ENCODE measurements around the gene CORO7.

CORO7 gene

DNA sequence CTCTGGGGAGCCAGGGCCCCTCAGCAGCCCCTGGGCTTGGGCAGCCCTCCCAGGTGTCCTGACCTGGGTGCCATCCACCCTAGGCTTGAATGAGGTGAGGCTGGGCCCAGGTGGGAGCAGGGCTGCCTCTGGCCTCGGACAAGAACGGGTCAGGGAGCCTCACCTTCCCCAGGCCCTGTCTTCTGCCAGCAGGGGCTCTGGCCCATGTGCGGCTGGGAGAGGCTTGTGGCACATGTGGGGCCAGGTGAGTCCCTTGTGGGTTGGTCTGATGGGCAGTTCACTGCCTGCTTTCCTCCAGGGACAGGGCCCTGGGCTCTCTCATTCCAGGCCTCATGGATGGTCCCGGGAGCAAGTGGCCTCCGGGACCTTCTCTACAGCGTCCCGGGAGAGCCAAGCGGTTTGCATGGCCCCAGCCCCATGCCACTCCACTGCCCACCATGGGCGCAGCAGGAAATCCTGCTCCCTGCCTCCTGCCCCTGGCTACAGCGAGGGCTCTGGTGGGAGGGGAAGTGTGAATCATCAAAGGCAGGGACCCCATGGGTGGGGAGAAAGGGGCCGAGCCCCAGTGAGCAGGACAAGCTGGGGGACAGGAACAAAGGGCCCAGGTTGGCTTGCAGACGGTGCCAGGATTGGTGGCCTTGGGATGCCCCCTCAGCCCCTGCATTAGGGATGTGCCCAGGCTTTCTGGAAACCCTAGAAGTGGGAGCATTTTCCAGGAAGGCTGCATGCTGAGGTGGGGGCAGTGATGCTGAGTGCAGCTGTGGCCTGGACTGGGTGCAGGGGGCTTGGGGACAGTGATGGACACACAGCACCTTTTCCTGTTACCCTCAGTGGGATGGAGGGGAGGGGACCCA lies 32.6 kb downstream of the CORO7 start:
- no peak for DNase-seq

DNA sequence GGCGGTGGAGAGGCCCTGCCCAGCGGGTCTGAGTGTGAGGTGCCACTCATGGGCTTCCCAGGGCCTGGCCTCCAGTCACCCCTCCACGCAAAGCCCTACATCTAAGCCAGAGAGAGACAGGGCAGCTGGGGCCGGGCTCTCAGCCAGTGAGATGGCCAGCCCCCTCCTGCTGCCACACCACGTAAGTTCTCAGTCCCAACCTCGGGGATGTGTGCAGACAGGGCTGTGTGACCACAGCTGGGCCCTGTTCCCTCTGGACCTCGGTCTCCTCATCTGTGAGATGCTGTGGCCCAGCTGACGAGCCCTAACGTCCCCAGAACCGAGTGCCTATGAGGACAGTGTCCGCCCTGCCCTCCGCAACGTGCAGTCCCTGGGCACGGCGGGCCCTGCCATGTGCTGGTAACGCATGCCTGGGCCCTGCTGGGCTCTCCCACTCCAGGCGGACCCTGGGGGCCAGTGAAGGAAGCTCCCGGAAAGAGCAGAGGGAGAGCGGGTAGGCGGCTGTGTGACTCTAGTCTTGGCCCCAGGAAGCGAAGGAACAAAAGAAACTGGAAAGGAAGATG lies 33.5 kb downstream of the CORO7 start:
- no peak for DNase-seq

DNA sequence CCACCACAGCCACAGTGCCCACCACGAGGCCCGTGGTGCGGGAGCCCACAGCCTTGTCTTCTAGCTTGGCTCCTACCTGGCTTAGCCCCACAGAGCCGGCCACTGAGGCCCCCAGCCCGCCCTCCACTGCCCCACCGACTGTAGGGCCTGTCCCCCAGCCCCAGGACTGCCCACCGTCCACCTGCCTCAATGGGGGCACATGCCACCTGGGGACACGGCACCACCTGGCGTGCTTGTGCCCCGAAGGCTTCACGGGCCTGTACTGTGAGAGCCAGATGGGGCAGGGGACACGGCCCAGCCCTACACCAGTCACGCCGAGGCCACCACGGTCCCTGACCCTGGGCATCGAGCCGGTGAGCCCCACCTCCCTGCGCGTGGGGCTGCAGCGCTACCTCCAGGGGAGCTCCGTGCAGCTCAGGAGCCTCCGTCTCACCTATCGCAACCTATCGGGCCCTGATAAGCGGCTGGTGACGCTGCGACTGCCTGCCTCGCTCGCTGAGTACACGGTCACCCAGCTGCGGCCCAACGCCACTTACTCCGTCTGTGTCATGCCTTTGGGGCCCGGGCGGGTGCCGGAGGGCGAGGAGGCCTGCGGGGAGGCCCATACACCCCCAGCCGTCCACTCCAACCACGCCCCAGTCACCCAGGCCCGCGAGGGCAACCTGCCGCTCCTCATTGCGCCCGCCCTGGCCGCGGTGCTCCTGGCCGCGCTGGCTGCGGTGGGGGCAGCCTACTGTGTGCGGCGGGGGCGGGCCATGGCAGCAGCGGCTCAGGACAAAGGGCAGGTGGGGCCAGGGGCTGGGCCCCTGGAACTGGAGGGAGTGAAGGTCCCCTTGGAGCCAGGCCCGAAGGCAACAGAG lies 34.2 kb downstream of the CORO7 start:
- no peak for DNase-seq

DNA sequence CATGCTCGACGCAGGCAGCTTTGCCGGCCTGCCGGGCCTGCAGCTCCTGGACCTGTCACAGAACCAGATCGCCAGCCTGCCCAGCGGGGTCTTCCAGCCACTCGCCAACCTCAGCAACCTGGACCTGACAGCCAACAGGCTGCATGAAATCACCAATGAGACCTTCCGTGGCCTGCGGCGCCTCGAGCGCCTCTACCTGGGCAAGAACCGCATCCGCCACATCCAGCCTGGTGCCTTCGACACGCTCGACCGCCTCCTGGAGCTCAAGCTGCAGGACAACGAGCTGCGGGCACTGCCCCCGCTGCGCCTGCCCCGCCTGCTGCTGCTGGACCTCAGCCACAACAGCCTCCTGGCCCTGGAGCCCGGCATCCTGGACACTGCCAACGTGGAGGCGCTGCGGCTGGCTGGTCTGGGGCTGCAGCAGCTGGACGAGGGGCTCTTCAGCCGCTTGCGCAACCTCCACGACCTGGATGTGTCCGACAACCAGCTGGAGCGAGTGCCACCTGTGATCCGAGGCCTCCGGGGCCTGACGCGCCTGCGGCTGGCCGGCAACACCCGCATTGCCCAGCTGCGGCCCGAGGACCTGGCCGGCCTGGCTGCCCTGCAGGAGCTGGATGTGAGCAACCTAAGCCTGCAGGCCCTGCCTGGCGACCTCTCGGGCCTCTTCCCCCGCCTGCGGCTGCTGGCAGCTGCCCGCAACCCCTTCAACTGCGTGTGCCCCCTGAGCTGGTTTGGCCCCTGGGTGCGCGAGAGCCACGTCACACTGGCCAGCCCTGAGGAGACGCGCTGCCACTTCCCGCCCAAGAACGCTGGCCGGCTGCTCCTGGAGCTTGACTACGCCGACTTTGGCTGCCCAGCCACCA lies 35.1 kb downstream of the CORO7 start:
- no peak for DNase-seq

DNA sequence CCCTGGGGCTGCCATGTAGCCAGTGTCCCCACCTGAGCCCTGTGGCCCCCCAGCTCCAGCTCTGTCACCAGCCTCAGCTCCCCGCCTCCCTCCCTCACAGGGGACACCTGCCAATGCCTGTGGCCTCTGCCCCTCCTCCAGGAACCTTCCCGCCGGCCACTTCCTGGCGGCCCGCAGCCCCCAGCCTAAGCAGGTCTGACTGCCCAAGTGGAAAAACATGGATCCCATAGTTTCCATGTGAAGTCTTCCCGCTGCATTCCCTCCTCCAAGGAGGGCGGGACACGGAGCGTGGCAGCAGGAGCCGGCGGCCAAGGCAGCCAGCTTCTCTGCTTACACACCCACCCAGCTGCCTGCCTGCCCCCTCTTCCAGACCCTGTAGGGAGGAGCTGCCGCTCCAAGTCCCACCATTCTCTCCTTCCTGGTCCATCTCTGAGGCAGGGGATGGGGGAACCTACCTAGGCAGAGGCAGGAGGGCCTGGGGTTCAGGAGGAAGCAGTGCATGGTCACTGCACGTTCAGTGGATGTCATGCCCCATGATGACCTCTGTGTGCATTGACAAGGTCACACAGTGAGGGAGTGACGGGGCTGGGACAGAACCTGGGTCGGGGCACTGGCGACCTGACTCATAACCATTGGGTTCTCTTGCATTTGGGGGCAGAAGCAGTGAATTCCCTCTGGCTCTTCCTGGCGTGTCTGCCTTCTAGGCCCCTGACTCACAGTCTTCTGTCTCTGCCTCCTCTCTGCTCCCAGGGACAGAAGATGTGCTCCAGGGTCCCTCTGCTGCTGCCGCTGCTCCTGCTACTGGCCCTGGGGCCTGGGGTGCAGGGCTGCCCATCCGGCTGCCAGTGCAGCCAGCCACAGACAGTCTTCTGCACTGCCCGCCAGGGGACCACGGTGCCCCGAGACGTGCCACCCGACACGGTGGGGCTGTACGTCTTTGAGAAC lies 36.0 kb downstream of the CORO7 start:
- DNase-seq = no peak

DNA sequence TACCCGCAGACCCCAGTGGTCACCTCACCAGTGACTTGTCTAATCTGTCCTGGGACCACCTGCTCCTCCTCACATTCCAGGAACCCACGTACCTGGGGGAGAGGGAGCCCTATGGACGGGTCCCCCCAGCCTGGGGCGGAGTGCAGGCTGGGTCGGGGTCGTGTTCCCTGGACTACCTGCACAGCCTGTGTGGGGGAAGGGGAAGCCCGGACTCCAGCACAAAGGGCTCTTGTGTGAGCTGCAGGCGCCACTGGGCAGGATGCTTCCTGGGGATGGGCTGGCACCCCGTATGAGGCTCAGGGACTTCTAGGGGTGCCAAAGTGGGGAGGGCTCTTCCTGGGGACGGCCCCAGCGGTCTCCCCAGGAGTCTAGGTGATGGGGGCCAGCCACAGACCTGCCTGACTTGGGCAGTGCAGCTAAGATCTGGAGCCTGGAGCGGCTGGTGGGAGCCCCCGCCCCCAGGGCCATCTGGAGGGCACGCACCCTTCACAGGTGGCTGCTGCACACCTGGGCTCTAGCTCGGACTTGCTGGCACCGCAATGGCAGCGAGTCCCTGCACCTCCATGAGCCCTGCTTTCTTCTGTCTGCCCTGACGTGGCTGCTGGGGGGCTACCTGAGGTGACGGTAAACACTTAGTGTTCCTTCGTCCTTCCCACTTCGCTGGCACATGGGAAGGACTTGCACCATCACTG lies 37.3 kb downstream of the CORO7 start:
- DNase-seq = no peak

DNA sequence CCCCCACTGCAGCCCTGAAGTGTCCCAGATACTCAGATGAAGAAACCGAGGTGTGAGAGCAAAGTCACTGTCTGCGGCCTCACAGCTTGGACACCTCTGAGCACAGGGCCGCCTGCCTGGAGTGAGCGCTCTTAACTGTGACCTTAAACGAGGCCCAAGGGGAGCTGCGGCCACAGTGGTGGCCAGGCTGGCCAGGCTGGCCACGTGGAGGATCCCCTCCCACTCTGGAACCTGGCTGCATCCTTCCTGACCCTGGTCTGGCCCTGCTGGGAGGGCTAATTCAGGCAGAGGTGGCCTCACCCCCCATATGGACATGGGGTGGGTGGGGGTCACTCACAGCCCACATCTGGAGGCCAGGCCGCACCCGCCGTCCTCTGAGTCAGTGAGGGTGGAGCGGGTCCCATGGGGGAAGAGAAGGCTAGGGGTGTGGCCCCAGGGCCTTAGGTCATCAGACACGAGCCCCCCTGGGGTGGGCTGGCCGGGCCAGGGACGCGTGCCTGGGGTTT lies 38.2 kb downstream of the CORO7 start:
- no peak for DNase-seq

DNA sequence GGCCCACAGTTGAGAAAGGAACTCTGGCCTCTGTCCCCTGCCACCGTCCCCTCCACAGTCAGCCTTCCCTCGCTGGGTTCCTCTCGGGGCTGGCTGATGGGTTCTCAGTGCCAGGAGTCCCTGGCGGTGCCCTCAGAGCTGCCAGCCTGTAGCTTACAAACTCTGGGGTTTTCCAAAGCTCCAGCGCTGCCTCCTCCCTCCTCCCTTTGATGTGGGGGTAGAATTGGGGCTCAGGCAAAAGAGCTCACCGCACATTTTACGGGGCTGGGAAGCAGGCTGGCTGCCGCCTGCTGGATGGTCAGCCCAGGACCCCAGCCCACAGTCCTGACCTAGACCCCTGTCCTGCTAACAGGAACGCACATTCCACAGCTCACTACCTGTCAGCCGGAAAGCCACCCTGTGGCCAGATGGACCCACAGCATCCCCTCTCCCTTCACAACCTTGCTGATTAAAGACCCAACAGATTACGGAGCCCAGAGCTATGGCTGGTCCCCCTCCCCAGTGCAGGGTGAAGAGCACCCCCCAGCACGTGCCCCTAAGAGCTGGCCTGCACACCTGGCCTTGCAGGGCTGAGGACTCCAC lies 38.7 kb downstream of the CORO7 start:
- DNase-seq = no peak

DNA sequence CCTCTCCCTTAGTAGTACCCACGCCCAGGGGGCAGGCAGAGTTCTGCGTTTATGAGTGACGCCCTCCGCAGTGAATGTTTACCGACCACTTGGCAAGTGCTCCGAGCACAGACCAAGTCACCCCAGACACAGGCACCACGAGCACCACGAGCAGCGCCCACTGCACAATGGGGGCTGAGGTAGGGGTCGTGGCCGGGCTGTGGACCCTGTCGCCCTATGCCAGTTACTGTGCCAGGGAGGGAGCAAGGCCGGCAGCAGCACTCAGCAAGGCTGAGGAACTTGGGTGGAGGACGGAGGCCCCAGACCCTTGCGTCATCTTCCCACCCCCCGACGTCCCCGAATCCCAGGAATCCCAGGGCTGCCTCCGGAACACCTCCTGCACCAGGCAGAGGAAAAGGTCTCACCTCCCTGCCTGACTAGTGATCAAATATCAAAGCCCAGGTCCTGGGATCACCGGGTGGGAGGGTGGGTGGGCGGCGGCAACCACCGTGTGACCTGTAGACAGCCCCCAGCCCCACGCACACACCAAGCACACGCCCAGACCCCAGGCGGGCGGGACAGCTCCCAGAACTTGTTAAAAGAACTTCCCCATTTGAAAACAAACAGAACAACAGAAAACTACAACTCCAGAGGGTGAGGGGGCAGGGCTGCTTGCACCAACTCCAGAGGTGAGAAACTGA lies 39.4 kb downstream of the CORO7 start:
- no peak for DNase-seq

DNA sequence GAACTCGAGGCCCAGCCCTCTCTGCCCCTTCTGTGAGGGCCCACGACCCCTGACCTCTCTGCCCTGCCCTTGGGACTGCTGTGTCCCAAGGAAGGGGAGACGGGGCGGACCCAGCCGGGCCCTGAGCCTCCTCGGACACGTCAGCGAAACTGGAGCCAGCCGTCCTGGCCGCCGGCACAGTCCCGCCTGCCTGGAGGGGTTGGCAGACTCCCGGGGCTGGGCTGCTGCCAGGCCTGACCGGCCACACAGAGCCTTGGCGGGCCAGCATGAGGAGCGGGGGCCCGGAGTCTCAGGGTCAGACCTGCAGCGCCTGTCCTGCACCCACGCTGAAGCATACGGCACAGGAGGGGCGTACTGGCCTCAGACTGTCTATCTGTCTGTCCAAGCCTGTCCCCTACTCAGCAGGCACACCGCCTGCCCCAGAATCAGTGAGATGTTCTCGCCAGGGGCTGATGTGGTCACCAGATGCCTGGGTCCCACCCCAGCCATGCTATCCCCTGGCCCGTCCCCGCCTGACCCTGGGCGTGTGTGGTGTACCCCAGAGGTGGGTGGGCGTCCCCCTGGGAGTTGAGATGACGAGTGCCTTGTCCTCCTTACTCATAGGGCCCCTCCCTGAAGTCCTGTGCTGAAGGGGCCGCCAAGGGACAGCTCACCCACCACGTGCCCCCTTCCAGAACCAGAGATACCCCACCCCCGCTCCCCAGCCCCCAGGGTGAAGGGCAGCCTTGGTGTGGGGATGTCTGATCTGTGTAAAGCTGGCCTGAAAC lies 40.1 kb downstream of the CORO7 start:
- DNase-seq = no peak

DNA sequence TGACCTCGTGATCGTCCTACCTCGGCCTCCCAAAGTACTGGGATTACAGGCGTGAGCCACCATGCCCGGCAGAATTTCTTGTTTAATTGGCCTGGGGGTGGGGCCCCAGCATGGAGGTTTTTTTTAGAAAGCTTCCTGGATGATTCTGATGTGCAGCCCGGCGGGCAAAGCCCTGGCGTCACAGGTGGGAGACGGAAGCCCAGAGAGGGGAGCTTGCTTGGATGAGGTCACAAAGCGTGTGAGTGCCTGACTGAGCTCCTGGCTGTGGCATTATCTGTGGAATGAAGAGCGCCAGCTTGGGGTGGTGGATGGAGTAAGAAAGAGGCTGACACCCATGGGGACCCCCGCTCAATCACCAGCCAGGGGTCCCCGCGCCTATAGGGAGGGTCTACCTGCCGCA lies 40.7 kb downstream of the CORO7 start:
- DNase-seq = no peak

DNA sequence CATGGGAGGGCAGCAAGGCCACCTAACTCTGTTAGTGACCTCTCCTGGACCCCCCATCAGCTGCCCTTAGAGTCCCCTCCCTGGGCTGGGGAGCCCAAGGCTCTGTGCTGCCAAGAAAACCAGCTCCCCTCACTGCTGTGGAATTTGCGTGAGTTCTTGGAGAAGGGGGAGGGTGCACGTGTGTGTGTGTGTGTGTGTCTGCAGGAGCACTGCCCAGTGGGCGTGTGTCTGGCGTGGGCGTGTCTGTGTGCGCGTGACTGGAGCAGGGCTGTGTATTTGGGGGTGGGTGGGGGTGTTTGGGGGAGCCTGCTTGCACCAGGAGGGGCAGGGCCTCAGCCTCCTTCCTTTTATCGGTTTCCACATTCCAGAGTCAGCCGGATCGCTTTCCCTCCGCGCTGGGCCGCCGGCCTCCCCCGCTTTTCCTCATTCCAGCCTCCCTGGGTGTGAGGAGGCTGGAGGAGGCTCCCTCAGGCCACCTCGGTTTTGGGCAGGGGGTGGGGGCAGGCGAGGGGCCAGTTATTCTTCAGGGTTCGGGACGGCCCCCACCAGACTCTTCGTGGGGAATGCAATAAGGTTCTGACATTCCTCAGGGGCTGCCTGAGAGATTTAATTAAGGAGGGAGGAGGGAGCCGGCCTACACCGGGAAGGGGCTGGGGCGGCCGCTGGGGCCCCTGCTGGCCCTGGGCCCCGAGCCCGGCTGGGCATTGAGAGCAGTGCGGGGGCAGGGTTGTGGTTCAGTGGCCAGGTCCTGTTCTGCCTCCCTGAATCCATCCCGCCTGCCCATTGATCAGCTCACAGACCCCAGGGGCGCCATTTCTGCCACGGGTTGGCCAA lies 42.3 kb downstream of the CORO7 start:
- DNase-seq = no peak

DNA sequence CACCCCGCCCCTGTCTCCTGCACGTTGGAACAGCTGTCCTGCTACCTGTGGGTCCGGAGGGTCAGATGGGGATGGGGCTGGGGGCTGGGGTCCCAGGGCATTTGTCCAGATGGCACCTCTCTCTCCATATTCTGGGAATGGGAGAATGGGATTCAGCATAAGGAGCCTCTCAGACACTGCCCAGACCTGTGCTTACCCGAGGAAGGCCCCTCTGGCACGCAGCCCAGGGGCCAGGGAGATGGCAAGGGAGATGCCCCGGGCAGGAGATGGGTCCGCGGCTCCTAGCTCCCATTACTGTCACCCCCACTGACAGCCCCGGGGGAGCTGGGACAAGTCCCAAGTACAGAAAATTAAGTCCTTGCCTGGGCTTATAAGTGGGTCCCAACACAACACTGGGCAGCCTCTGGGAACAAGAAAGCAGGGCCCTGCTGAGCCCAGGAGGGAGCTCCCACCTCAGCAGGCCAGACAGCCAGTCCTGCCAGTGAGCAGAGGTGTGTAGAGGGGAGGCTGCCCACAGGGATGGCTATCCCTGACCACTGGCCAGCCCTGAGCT lies 43.0 kb downstream of the CORO7 start:
- DNase-seq = no peak

DNA sequence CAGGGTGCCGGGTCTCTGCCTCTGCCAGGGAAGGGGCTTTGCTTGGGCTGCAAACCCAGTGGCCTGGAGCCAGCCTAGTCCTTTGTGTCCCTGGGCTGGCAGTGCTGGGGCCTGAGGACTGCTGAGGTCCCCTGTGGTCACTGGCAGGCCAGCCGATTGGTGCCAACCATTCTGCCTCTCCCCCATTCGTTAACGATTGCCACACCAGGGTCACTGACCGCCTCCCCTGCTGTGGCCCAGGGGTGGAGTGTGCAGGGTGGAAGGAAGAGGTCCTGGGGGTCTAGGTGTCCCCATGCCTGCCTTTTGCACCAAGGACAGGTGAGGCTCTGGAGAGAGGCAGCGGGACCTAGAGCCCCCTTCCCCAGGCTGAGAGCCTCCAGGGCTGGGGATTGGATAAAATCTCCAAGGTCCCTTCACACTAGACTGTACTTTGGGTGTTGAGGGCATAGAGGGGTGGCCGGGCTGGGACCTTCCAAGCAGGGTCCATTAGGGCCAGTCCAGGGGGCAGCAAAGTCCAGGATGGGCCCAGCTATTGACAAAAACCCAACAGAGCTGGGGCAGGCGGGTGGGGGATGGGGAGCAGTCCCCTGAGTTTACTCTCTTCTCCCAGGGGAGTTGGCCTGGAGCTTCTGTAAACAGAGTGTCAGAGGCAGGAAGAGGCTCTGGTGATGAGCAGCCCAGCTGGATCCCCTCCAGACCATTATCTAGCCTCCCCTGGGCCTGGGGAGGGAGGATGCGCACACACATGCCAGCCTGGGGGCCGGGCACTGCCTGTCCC lies 43.6 kb downstream of the CORO7 start:
- DNase-seq = no peak

DNA sequence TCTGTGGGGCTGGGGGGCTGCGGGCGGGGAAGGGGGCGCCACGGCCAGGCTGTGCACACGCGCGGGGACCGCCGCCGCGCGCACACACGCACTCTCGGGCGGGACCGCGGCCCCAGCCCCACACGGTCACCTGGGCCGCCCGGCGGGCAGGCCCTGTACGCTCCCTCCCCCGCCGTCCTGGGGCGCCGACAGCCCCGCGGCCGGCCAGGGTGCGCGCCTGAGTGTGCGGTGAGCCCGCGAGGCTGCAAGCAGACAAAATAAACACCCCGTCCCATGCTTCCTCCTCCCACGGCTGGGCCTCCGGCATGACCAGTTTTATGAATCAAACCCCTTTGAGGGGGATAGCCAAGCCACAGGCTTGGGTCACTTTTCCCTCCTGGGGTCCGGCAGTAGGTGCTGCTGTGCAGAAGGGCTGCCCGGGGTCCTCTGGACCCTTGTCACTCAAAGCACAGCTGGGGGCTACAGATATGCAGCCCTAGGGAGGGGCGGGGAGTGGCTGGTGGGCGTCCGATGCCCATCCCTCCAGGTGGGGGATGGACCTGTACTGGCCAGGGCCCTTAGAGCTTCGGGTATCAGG lies 44.3 kb downstream of the CORO7 start:
- no peak for DNase-seq

DNA sequence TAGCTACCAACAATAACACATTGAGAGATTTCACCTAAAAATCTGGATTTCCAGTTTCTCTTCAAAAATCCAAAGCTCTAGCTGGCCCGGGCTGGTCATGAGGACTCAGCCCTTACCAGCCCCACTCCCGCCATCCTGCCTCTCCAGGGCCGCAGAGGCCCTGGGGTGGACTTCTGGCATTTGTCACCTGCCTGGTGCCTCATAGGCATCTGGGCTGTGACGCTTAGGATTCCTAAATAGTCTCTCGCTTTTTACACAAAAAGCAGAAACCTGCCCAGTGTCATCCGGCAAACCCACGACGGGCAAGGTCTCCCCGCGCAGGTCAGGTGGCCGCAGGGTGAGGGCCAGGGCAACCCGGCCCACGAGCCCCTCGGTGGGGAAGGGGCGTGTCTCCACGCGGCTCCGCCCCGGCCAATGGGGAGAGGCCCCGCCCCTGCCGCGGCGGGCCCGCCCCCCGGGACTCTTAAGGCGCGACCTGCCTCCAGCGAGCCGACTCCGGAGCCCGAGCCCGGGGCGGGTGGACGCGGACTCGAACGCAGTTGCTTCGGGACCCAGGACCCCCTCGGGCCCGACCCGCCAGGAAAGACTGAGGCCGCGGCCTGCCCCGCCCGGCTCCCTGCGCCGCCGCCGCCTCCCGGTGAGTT lies 44.9 kb downstream of the CORO7 start, which contains the start of gene VASN:
Gene VASN (plus strand): TSS at position 492 of the 644 bp plus-strand sequence. CDS start 9,030 bp downstream, outside the sequence.
- no peak for DNase-seq

All from GDM1 (cell line).